Activated CD8-positive, alpha-beta memory T cell treated with anti-CD3 and anti-CD28 coated beads for 4 hours (primary cell): ENCODE measurements around the gene TPI1.
"Not testable (repeated sequence)": the region's sequence is repeated elsewhere in the genome, so short reads cannot be mapped to it uniquely, and the experiment has no call there.

Experiments used
- DNase-seq, 2 donors: peaks; one replicate each; pipeline ENCODE4 v3.0.0-alpha.2; 2020; ENCODE audit warnings: low read depth in 2 of 2

TPI1 gene

GRCh38 chr12:6869049-6870021, 2.0 kb downstream of the TPI1 start:
- DNase-seq = peak; percentile 72 to 73

GRCh38 chr12:6870304-6870703, 3.0 kb downstream of the TPI1 start:
- not testable (repeated sequence) for DNase-seq

GRCh38 chr12:6871052-6871957, 4.0 kb downstream of the TPI1 start:
- DNase-seq = no peak

- peak; percentile 60 to 71 for DNase-seq
Observed at GRCh38 chr12:6872073-6873048, 5.0 kb downstream of the TPI1 start.

- DNase-seq = peak; percentile 96 to 100
Observed at GRCh38 chr12:6873094-6874014, 6.0 kb downstream of the TPI1 start, which contains the start of gene SPSB2. SPSB2 (minus strand) TSS chr12:6873303; CDS start chr12:6872901, 402 bp downstream.

GRCh38 chr12:6874015-6874368, 6.7 kb downstream of the TPI1 start:
- not testable (repeated sequence) for DNase-seq

GRCh38 chr12:6879824-6880223, 12.5 kb downstream of the TPI1 start:
- not testable (repeated sequence) for DNase-seq

GRCh38 chr12:6883252-6883651, 15.9 kb downstream of the TPI1 start:
- DNase-seq = no peak

- no peak for DNase-seq
Observed at GRCh38 chr12:6883683-6884082, 16.4 kb downstream of the TPI1 start.

- no peak for DNase-seq
Observed at GRCh38 chr12:6884539-6884938, 17.2 kb downstream of the TPI1 start.

GRCh38 chr12:6886206-6886999, 19.1 kb downstream of the TPI1 start:
- not testable (repeated sequence) for DNase-seq

GRCh38 chr12:6887460-6887859, 20.1 kb downstream of the TPI1 start:
- no peak for DNase-seq

GRCh38 chr12:6888360-6888759, 21.0 kb downstream of the TPI1 start:
- no peak for DNase-seq

GRCh38 chr12:6888794-6889193, 21.5 kb downstream of the TPI1 start:
- DNase-seq = not testable (repeated sequence)

GRCh38 chr12:6889775-6890573, 22.6 kb downstream of the TPI1 start:
- not testable (repeated sequence) for DNase-seq

GRCh38 chr12:6890789-6891645, 23.7 kb downstream of the TPI1 start:
- DNase-seq = peak; percentile 96 to 97

- DNase-seq = no peak
Observed at GRCh38 chr12:6891646-6892001, 24.3 kb downstream of the TPI1 start.
